ENCODE measurements around the gene NLN. TPM values are rescaled to one million over a fixed set of nuclear protein-coding genes. Genes with fewer than 3 reads are reported as not detected.

The NLN gene
- total RNA-seq, 4 donors from 2014 or later, result 2.2 to 17.3 (median 9.8) TPM

GRCh38 chr5:65749221-65749844 is 27.3 kb downstream of the NLN start:
- Histone ChIP-seq H3K27me3 (no peaks in the 10 kb centered on the region), H3K9me3 (no peaks in the 10 kb centered on the region), H3K27ac (no peak overlapping the region), H3K4me1 (no peaks in the 10 kb centered on the region), H3K4me3 (no peak overlapping the region), H3K36me3 (no peaks in the 10 kb centered on the region)
- no peak for DNase-seq
- TF ChIP-seq CTCF (IDR thresholded peaks at IDR 0.05), result no peak
- TF ChIP-seq POLR2A (IDR thresholded peaks at IDR 0.05), result no peak

GRCh38 chr5:65749956-65750355 is 28.0 kb downstream of the NLN start:
- Histone ChIP-seq H3K36me3 (no peaks in the 10 kb centered on the region), H3K9me3 (no peaks in the 10 kb centered on the region), H3K4me1 (no peaks in the 10 kb centered on the region), H3K4me3 (no peak overlapping the region), H3K27ac (no peak overlapping the region), H3K27me3 (no peaks in the 10 kb centered on the region)
- no peak for DNase-seq
- no peak for TF ChIP-seq CTCF (IDR thresholded peaks at IDR 0.05)
- no peak for TF ChIP-seq POLR2A (IDR thresholded peaks at IDR 0.05)

- Histone ChIP-seq H3K4me1 (no peaks in the 10 kb centered on the region), H3K27ac (no peak overlapping the region), H3K4me3 (no peak overlapping the region), H3K9me3 (no peaks in the 10 kb centered on the region), H3K27me3 (no peaks in the 10 kb centered on the region), H3K36me3 (no peaks in the 10 kb centered on the region)
- no peak for DNase-seq
- TF ChIP-seq CTCF (IDR thresholded peaks at IDR 0.05) (no peak), POLR2A (IDR thresholded peaks at IDR 0.05) (no peak)
Observed at GRCh38 chr5:65750938-65751337, 28.9 kb downstream of the NLN start.

GRCh38 chr5:65753189-65753588 is 31.2 kb downstream of the NLN start:
- no peaks in the 10 kb centered on the region for H3K4me1 ChIP-seq
- TF ChIP-seq CTCF (IDR thresholded peaks at IDR 0.05), result no peak
- TF ChIP-seq POLR2A (IDR thresholded peaks at IDR 0.05), result no peak
- no peaks in the 10 kb centered on the region for H3K36me3 ChIP-seq
- H3K27me3 ChIP-seq, result no peaks in the 10 kb centered on the region
- no peaks in the 10 kb centered on the region for H3K9me3 ChIP-seq
- no peak overlapping the region for H3K4me3 ChIP-seq
- H3K27ac ChIP-seq, result no peak overlapping the region
- DNase-seq, result no peak

GRCh38 chr5:65758546-65759144 is 36.6 kb downstream of the NLN start:
- no peak for DNase-seq
- H3K4me3 ChIP-seq, result no peak overlapping the region
- H3K27ac ChIP-seq, result no peak overlapping the region
- H3K4me1 ChIP-seq, result no peaks in the 10 kb centered on the region
- no peaks in the 10 kb centered on the region for H3K9me3 ChIP-seq
- TF ChIP-seq POLR2A (IDR thresholded peaks at IDR 0.05) (no peak), CTCF (IDR thresholded peaks at IDR 0.05) (no peak)
- H3K27me3 ChIP-seq, result no peaks in the 10 kb centered on the region
- H3K36me3 ChIP-seq, result no peaks in the 10 kb centered on the region

Measured in Peyer's patch (tissue), 4 donors.